Astrocyte (in vitro differentiated cells and primary cell): ENCODE results near the gene KRT74.

Experiments
- EZH2 ChIP-seq: IDR thresholded peaks from 2 replicates; pipeline ENCODE4 v1.6.1; 2012; ENCODE audit warnings: mild to moderate bottlenecking, low read length, inconsistent platforms; ENCODE audit not compliant: insufficient read depth
- TF ChIP-seq, protein P1 (sequence below): IDR thresholded peaks from 2 replicates; pipeline ENCODE4 v1.5.1; 2011; ENCODE audit warnings: low read depth, mild to moderate bottlenecking, inconsistent platforms, low read length, moderate library complexity; ENCODE audit not compliant: insufficient read depth

- no peak for TF ChIP-seq EZH2
- TF ChIP-seq, protein P1, sequence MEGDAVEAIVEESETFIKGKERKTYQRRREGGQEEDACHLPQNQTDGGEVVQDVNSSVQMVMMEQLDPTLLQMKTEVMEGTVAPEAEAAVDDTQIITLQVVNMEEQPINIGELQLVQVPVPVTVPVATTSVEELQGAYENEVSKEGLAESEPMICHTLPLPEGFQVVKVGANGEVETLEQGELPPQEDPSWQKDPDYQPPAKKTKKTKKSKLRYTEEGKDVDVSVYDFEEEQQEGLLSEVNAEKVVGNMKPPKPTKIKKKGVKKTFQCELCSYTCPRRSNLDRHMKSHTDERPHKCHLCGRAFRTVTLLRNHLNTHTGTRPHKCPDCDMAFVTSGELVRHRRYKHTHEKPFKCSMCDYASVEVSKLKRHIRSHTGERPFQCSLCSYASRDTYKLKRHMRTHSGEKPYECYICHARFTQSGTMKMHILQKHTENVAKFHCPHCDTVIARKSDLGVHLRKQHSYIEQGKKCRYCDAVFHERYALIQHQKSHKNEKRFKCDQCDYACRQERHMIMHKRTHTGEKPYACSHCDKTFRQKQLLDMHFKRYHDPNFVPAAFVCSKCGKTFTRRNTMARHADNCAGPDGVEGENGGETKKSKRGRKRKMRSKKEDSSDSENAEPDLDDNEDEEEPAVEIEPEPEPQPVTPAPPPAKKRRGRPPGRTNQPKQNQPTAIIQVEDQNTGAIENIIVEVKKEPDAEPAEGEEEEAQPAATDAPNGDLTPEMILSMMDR, result no peak
Observed at GRCh38 chr12:52605542-52605941, 31.9 kb upstream of the KRT74 start.
